CD14-positive monocyte (primary cell): ENCODE data around the gene TRIOBP. TPM values are rescaled to one million over a fixed set of nuclear protein-coding genes. Genes with fewer than 3 reads are reported as not detected.
A peak's percentile ranks its signal among the peaks of the same experiment; 100 is the strongest.

Experiments
- DNase-seq, 3 donors: peaks; one replicate each; pipeline ENCODE4 v3.0.0-alpha.2; 2011 to 2022
- H2AFZ ChIP-seq: 2 replicates; pipeline ENCODE4 v1.6.0; 2012; ENCODE audit warnings: mild to moderate bottlenecking, low read depth, low read length, inconsistent platforms; ENCODE audit not compliant: insufficient read depth, poor library complexity, severe bottlenecking
- H3K27ac ChIP-seq, 2 donors: 1 replicate in 1 of 2; 2 replicates in 1 of 2; pipeline ENCODE4 v1.5.1; 2012 to 2013; ENCODE audit warnings: low read length in 2 of 2, control low read depth in 1 of 2, inconsistent platforms in 1 of 2, low read depth in 1 of 2, mild to moderate bottlenecking in 1 of 2
- H3K27me3 ChIP-seq, 2 donors: one replicate each; pipeline versions ENCODE4 v1.6.0 to v1.6.1; 2011 to 2013; ENCODE audit warnings: low read length in 2 of 2; ENCODE audit not compliant: control insufficient read depth in 2 of 2, insufficient read depth in 2 of 2
- H3K36me3 ChIP-seq, 2 donors: replicated peaks in 1 of 2; 1 replicate in 1 of 2; 2 replicates in 1 of 2; pipeline versions ENCODE4 v1.5.1 to v1.6.1; 2012 to 2013; ENCODE audit warnings: low read length in 2 of 2, control low read depth in 1 of 2, inconsistent platforms in 1 of 2, mild to moderate bottlenecking in 1 of 2; ENCODE audit not compliant: insufficient read depth in 2 of 2, control insufficient read depth in 1 of 2
- H3K4me1 ChIP-seq, 2 donors: 1 replicate in 1 of 2; 2 replicates in 1 of 2; pipeline versions ENCODE4 v1.5.1 to v1.6.1; 2012 to 2013; ENCODE audit warnings: low read length in 2 of 2, control low read depth in 1 of 2, inconsistent platforms in 1 of 2, mild to moderate bottlenecking in 1 of 2, moderate library complexity in 1 of 2; ENCODE audit not compliant: insufficient read depth in 2 of 2, control insufficient read depth in 1 of 2
- H3K4me2 ChIP-seq: replicated peaks from 2 replicates; pipeline ENCODE3; 2012; ENCODE audit warnings: low read length, moderate library complexity, mild to moderate bottlenecking; ENCODE audit not compliant: poor library complexity, severe bottlenecking; ENCODE audit errors: extremely low read depth
- H3K4me3 ChIP-seq, 3 experiments: fragments of 200-600 bp in 1 of 3; sonication (generic) in 1 of 3; replicated peaks in 1 of 3; 1 replicate in 2 of 3; 2 replicates in 1 of 3; pipeline ENCODE4 v1.5.1; 2011 to 2013; ENCODE audit warnings: low read length in 3 of 3, mild to moderate bottlenecking in 3 of 3, control low read depth in 2 of 3, low read depth in 2 of 3, inconsistent platforms in 1 of 3, moderate library complexity in 1 of 3
- H3K79me2 ChIP-seq: 2 replicates; pipeline ENCODE4 v1.6.0; 2012; ENCODE audit warnings: mild to moderate bottlenecking, control low read depth, inconsistent platforms, low read length, moderate library complexity; ENCODE audit not compliant: insufficient read depth
- H3K9ac ChIP-seq: 2 replicates; pipeline ENCODE4 v1.6.0; 2017; ENCODE audit warnings: low read length, mild to moderate bottlenecking; ENCODE audit not compliant: insufficient read depth, poor library complexity, severe bottlenecking
- H3K9me3 ChIP-seq, 2 donors: replicated peaks in 1 of 2; 1 replicate in 1 of 2; 2 replicates in 1 of 2; pipeline versions ENCODE4 v1.5.1 to v1.6.1; 2012 to 2013; ENCODE audit warnings: low read length in 2 of 2, control low read depth in 1 of 2; ENCODE audit not compliant: control insufficient read depth in 1 of 2, insufficient read depth in 1 of 2
- H4K20me1 ChIP-seq: 2 replicates; pipeline ENCODE4 v1.6.0; 2012; ENCODE audit warnings: mild to moderate bottlenecking, low read length, control low read depth, moderate library complexity; ENCODE audit not compliant: insufficient read depth
- H3K27ac Mint-ChIP-seq, 7 donors: one replicate each; pipeline ENCODE4 v1.8.0; 2020; ENCODE audit warnings: mild to moderate bottlenecking in 7 of 7, mixed read lengths in 7 of 7, moderate library complexity in 6 of 7, inconsistent platforms in 2 of 7
- H3K27me3 Mint-ChIP-seq, 3 donors: one replicate each; pipeline ENCODE4 v1.8.0; 2021 to 2022; ENCODE audit warnings: low read depth in 3 of 3, mild to moderate bottlenecking in 3 of 3, mixed read lengths in 3 of 3, moderate library complexity in 3 of 3, inconsistent platforms in 1 of 3
- H3K36me3 Mint-ChIP-seq, 2 donors: one replicate each; pipeline ENCODE4 v1.8.0; 2020; ENCODE audit warnings: mixed read lengths in 2 of 2, inconsistent platforms in 1 of 2, mild to moderate bottlenecking in 1 of 2
- H3K4me1 Mint-ChIP-seq: one replicate; pipeline ENCODE4 v1.8.0; 2020; ENCODE audit warnings: mild to moderate bottlenecking, mixed read lengths
- H3K4me3 Mint-ChIP-seq, 2 donors: one replicate each; pipeline ENCODE4 v1.8.0; 2020; ENCODE audit warnings: mild to moderate bottlenecking in 2 of 2, mixed read lengths in 2 of 2, moderate library complexity in 1 of 2
- H3K9me3 Mint-ChIP-seq, 7 donors: one replicate each; pipeline ENCODE4 v1.8.0; 2020 to 2022; ENCODE audit warnings: mixed read lengths in 7 of 7, mild to moderate bottlenecking in 6 of 7, moderate library complexity in 6 of 7, inconsistent platforms in 2 of 7
- CTCF ChIP-seq: fragments of 200-600 bp; IDR thresholded peaks from one replicate; pipeline ENCODE4 v1.8.0; 2022; ENCODE audit warnings: antibody characterized with exemption, mild to moderate bottlenecking
- WGBS: methylation state at CpG from one replicate; pipeline ENCODE4 v1.1.5; 2013; ENCODE audit warnings: missing lambda C conversion rate; ENCODE audit not compliant: insufficient coverage; 5-methylcytosine and 5-hydroxymethylcytosine counted together
- intact Hi-C, 2 donors: fragments of 100-400 bp; cut with micrococcal nuclease; formaldehyde crosslinking; loops; one replicate each; pipeline versions ENCODE4 v1.15.0 to v1.15.1; 2023
- polyA plus RNA-seq, 3 donors: library from polyadenylated mRNA; depleted of rRNA in 1 of 3; unstranded in 2 of 3; stranded (reverse) in 1 of 3; fragments of 300-500 nt in 2 of 3; fragments of >200 nt in 1 of 3; fragmentation: Illumina TruSeq in 2 of 3; gene quantifications; 1 replicate in 2 of 3; 2 replicates in 1 of 3; pipeline ENCODE4 v1.2.3, GENCODE V29; 2012 to 2021

The TRIOBP gene
- polyA plus RNA-seq, 3 donors = 43.0 to 46.6 (median 44.7) TPM

GRCh38 chr22:37745548-37746365 is 48.9 kb downstream of the TRIOBP start:
- WGBS = under 1% methylated on average over 65 of the region's 94 CpGs
- H3K4me1 Mint-ChIP-seq = peaks cover 67% of the 10 kb centered on the region

More at GRCh38 chr22:37745548-37746365, 48.9 kb downstream of the TRIOBP start:
- Histone ChIP-seq H3K9ac (peak overlapping the region; percentile 89), H4K20me1 (peaks cover 33% of the 10 kb centered on the region), H3K4me2 (peak overlapping the region; percentile 90), H3K36me3 (peaks cover 0 to 4% of the 10 kb centered on the region in 2 donors), H3K9me3 (no peaks in the 10 kb centered on the region), H3K4me1 (peaks cover 60 to 73% of the 10 kb centered on the region in 2 donors), H3K27ac (peak overlapping the region; percentile 37 to 84), H3K27me3 (no peaks in the 10 kb centered on the region), H3K79me2 (peaks cover 66% of the 10 kb centered on the region), H3K4me3 (peak overlapping the region; percentile 77 to 96 (median 95)), H2AFZ (peak overlapping the region; percentile 76)
- Mint-ChIP-seq H3K36me3 (peaks cover 10 to 38% of the 10 kb centered on the region in 2 donors), H3K27me3 (no peaks in the 10 kb centered on the region), H3K9me3 (no peaks in the 10 kb centered on the region), H3K27ac (peak overlapping the region; percentile 63 to 94 (median 86)), H3K4me3 (peak overlapping the region; percentile 85 to 95)
- no peak for TF ChIP-seq CTCF
- peak; percentile 77 to 84 (median 81) for DNase-seq
- intact Hi-C loops = loop anchor here (5.0 to 10.0 kb wide), 3 partner anchors 48 to 99 kb away; partner anchors contain the start of genes ANKRD54 (in 1 of the 2), EIF3L (in 1 of the 2), LGALS1 (in 1 of the 2) and TRIOBP (in 1 of the 2)
